ENCODE results near the gene KHSRP.
A peak's percentile ranks its signal among the peaks of the same experiment; 100 is the strongest.
"Not testable (repeated sequence)": the region's sequence is repeated elsewhere in the genome, so short reads cannot be mapped to it uniquely, and the experiment has no call there.

Gene KHSRP

DNA sequence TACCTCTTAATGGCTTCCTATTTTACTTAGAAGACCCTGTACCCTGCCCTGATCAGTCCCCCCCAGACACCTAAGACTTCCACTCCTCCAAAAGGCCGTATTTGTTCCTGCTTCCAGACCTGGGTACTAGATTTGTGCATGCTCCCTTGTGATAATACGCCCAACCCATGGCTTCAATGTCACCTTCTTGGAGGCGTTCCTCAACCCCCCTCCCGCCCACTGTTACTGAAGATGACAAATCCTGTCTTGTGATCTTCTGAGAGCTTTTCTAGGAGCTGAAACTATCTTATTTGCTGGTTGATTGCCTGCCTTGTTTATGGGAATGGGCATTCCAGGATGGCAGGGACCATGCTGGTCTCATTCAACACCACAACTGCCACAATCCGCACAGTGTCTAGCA lies 25.6 kb upstream of the KHSRP start:
- DNase-seq (ENCODE audit: low spot score), result no peak

DNA sequence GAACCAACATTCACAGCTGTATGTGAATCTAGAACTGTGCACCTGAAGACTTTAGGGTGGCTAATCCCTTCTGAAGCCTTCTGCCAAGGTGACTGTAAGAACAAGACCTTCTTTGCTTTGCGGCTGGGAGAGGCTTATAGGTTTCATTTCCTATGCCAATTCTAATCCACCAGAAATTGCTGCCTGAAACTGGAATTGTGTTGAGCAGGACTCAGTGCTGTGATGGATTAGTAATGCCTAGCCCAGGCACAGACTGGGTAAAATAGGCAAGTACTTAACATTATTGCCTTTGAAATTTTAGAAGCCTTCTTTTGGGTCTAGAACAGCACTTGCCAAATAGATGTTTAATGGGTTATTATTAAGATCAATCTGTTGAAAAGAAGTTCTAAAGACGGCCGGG lies 23.4 kb upstream of the KHSRP start:
- DNase-seq (ENCODE audit: low spot score), result no peak

DNA sequence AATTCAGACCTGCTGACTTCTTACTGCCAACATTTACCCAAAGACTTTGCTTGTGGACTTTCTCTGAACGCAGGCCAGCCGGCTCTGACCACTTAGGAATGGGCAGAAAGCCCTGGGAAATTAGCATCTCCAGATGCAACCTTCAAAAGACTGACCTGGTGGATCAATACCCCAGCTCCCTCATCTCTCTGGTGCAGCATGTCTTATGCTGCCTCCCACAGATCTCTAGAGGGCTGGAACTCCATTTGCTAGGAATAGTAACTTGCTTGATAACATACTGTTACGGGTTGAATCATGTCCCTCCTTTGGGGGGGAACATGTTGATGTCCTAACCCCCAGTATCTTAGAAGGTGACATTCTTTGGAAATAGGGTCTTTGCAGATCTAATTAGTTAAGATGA lies 21.8 kb upstream of the KHSRP start:
- DNase-seq (ENCODE audit: low spot score), result no peak

DNA sequence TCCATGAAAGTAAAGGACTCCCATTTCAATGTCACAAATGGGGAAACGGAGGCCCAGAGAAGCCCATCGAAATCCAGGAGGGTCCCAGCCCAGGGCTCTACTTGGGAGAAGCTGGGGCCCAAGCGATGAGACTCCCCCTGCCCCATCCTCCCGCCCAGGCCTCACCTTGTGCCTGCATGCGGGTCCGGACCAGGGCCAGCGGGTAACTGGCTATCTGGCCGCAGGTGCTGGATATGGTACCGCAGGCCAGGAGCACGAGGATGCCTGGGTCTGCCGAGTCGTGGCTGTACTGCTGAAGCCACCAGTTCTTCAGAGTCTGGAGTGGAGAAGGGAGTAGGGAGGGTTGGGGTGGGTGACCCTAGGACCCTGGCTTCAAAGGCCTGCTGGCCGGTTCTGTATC lies 19.4 kb upstream of the KHSRP start:
- DNase-seq (ENCODE audit: low spot score), result no peak

DNA sequence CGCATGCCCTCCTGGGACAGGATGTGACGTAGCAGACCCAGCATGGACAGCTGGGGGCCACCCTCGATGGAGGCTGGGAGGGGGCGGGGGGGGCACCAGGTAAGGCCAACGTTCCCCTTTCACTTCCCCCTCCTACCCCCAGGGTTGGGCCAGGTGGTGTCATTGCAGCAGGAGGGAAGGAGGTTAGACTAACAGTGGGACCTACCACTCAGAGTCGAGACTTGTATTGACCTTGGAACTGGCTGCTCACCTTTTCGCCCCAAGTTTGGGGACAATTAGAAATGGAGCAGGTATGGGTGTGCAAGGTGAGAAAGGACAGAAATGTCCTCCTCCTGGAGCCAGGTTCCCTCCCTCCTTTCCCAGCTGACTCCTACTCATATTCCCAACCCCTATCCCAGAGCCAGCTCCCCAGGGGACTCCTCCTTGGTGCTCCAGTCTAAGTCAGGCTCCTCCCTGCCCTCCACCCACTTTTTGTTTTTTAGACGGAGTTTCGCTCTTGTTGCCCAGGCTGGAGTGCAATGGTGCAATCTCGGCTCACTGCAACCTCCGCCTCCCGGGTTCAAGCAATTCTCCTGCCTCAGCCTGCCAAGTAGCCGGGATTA lies 17.6 kb upstream of the KHSRP start:
- no peak for DNase-seq (ENCODE audit: low spot score)

DNA sequence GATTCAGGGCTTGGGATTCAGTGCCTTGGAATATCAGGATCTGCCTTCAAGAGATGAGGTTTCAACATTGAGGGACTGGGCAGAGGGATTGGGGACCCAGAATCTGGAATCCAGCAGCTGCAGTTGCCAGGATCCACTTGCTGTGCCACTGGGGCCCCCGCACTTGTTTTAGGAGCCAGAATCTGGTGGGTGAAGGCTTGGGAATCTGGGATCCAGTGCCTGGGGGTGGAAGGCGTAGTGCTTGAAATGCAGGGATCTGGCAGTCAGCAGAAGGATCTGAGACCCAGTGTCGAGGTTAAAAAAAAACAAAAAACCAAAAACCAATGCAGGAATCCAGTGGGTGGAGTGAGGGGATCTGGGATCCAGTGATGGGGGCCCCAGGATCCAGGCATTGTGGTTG lies 16.3 kb upstream of the KHSRP start:
- no peak for DNase-seq (ENCODE audit: low spot score)

DNA sequence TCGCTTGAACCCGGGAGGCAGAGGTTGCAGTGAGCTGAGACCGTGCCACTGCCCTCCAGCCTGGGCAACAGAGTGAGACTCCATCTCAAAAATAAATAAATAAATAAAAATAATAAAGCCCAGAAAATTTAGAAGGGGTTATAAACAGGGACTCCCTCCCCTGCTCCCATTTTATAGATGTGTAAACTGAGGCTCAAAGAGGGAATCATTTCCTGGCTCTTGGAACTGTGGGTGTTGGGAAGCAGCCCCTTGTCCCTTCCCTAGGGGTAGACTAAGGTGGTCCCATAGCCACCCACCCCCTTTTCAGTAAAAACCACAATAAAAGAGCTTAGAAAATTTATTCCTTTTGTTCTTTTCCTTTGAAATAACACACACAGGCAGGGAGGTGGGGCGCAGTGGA lies 15.1 kb upstream of the KHSRP start:
- DNase-seq (ENCODE audit: low spot score), result no peak

DNA sequence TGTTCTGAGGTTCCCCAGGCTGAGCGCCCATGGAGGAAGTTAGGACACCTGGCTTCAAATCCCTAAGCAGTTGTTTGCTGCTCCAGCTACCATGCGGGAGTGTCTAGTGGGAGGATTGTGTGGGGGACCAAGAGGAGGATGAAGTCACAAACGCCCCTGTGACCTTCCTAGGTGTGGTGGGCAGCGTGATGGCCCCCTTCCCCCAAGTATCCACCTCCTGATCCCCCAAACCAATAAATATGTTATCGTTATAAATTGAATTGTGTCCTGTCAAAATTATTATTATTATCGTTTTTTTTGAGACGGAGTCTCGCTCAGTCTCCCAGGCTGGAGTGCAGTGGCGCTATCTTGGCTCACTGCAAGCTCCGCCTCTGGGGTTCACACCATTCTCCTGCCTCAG lies 9.1 kb upstream of the KHSRP start, which contains the start of gene SLC25A41:
SLC25A41 (minus strand) TSS at position 101 of the 400 bp plus-strand sequence; CDS start at position 31, 70 bp downstream.
- DNase-seq (ENCODE audit: low spot score), result no peak

DNA sequence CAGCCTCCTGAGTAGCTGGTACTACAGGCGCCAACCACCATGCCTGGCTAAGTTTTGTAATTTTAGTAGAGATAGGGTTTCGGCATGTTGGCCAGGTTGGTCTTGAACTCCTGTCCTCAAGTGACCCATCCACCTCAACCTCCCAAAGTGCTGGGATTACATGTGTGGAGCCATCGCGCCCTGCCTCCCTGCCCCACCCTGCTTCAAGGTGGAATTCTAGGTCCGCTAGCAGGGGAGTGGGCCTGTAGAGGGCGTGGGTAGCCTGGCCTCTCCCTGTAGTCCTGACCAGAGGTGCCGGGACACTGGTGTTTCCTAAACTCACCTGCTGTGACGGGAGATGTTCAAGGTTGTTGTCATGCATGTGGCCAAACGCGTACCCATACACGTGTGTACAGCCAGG lies 8.6 kb upstream of the KHSRP start:
- DNase-seq (ENCODE audit: low spot score), result no peak

DNA sequence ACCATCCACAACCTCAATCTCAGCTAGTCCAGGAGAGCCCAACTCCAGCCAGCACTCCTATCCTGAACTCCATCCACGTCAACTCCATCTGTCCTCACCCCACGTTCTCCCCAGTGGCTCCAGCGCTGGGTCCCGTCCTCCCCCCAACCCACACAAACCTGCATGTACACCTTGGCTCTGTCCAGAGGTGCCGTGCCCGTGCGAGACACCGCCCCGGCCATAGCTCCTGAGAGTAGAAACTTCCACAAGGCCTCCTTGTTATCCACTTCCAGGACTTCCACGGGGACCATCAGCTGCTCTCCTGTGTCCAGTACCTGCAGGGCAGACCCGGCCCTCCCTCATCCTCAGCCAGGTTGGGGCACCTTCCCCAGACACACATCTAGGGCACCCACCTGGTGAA lies 7.3 kb upstream of the KHSRP start:
- no peak for DNase-seq (ENCODE audit: low spot score)

DNA sequence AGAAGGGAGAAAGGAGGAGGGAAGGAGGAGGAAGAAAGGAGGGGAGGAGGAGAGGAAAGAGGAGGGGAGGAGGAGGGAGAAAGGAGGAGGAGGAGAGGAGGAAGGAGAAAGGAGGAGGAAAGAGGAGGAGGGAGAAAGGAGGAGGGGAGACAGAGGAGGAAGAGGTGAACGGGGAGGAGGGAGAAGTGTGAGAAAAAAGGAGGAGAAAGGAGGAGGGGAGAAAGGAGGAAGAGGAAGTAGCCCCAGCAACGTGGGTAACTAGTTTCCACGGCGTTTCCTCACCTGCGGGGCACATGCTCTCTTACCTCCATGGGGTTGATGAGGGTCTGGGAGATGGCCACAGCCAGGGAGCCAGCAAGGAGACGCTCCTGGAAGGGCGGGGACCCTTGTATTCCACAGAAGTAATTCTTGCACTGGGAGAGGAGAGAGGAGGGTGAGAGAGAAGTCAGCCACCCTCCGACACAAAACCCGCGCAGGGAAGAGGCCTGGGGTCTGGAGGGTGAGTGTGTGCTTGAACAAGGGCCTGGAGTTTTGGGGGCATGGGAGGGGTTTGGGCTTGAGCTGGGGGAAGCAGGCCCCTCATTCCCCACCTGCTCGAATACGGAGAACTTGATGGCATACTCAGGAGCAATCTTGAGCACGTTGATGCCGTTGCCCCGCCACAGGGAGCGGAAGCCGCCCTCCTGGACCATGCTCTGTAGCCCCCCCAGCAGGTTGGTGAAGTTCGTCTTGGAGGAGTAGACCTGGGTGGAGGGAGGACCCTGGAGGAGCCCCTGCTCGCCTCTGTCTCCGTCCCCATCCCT lies 5.0 kb upstream of the KHSRP start:
- DNase-seq (ENCODE audit: low spot score), result no peak

DNA sequence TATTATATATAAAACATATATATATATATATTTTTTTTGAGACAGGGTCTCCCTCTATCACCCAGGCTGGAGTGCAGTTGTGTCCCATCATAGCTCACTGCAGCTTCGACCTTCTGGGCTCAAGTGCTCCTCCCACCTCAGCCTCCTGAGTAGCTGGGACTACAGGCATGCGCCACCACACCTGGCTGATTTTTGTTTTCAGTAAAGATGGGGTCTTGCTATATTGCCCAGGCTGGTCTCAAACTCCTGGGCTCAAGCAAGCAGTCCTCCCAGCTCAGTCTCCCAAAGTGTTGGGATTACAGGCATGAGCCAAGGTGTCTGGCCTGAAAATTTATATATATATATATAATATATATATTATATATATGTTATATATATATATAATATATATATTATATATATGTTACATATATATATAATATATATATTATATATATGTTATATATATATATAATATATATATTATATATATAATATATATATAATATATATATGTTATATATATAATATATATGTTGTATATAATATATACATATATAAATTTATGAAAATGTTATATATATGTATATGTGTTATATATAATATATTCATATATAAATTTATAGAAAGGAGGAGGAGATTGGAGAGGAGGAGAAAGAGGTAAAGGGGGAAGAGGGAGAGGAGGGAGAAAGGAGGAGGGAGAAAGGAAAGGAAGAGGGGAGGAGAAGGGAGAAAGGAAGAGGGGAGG lies 4.2 kb upstream of the KHSRP start:
- not testable (repeated sequence) for DNase-seq (ENCODE audit: low spot score)

DNA sequence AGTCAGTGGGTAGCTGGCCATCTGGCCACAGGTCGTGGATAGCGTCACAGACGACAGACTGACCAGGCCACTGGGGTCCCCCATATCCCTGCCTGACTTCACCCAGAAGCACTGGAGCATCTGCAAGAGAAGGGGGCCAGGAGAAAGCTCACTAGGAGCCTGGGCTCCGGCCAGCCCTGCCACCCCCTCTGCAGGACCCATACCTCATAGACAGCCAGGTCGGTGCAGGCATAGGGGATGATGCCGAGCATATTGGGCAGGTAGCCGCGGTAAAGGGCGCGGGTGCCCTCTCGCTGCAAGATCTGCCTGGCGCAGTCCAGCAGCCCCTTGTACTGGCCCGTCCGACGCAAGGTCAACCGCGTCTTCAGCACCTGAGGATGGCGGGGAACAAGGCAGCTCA lies 2.5 kb upstream of the KHSRP start:
- no peak for DNase-seq (ENCODE audit: low spot score)

DNA sequence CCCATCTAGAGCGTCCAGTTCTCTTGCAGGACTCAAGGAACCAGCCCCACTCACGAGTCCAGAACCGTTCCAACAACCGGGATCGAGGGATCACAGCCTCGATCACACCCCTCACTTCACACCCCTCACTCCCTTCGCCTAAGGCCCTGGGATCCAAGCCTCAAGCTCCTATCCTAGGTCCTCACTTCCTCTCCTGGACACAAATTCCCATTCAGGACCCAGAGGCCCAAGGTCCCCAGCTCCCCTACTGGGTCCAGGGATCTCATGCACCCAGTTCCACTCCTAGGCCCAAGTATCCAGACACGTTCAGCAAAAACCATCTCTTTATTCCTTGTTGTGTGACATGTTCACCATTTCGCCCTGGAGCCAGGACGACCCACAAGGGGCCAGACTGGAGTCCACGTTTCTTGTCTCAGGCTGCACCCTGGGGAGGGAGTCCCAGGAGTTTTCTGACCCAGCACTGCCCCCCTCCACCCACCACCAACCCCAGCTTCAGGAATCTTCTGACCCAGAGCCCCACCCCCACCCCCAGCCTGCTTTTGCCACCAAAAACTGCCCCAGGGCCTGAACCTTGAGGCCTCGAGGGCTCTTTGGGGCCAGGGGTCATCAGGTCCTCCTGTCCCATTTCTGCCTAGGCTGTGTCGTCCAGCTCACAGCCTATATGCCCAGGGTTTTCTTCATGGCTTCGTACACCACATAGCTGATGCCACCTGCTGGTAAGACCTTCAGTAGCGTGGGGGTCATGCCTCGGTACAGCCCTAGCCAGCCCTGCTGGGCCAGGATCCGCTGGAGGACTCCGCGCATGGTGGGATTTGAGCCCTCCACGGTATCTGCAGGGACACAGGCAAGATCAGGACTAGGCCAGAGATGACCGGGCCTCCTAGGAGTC lies 1.4 kb upstream of the KHSRP start:
- no peak for DNase-seq (ENCODE audit: low spot score)

DNA sequence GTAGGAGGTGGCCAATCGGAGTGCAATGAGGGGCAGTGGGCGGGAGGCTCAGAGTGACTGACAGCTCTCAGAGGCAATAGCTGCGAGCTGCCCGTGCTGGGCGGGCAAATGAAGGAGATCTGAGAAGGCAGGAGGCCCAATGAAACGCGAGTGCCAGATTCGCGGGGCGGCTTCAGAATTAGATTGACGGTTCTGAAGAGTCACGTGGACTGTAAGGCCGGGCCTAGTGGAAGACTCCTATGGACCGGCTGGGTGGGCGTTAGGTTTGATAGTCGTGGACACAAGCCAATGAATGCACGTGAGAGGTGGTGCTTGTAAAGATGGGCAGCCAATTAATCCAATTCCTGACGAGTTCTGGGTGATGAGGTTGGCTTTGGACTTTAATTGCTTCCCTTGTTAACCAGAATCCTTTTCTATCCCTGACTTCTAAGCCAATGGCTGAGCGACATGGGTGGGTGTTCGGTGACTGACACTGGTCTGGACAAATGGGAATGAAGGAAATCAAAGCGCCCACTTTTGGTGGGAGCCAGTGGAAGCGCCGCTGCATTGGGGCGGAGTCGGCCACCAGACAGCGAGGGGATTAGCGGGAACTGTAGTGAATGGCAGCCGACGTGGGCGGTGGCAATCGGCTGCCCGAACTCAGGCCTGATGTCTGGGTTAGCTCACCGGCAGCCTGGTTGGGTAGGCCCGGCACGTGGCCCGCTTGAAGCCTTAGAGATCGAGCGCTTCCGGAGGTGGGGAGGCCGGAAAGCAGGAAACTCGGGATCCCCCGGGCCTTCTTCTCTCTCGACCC lies 524 bp upstream of the KHSRP start:
- peak; percentile 99 for DNase-seq (ENCODE audit: low spot score)

DNA sequence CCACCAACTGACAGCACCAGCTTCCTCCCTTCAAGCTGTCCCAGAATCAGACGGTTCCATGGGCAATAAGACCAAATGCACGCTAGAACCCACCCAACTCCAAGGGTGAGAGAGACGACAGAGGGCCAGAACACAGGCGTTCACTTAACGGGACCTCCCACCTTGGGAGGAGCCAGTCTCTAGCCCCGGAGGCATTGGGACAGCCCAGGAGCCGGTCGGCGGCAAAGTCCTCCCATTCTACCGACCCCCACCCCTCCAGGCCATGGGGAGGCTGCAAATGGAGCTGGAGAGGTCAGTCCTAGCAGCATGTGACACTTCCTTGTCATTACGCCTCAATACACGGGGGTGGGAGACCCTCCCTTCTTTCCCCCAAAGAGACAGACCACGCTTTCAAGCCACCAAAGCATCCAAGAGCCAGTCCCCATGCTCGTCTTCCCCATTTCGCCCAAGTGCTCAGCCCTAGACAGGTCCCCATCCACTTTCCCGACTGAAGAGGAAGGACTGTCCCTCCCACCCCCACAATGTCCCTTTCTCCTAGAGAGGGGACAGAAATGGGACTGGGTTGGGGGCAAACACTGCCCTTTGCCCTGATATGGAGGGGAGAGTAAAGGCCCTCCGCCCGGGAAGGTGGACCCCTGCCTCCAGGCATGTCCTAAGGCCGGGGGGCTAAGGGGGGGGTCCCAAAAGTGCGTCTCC lies 964 bp downstream of the KHSRP start:
- peak; percentile 79 for DNase-seq (ENCODE audit: low spot score)

DNA sequence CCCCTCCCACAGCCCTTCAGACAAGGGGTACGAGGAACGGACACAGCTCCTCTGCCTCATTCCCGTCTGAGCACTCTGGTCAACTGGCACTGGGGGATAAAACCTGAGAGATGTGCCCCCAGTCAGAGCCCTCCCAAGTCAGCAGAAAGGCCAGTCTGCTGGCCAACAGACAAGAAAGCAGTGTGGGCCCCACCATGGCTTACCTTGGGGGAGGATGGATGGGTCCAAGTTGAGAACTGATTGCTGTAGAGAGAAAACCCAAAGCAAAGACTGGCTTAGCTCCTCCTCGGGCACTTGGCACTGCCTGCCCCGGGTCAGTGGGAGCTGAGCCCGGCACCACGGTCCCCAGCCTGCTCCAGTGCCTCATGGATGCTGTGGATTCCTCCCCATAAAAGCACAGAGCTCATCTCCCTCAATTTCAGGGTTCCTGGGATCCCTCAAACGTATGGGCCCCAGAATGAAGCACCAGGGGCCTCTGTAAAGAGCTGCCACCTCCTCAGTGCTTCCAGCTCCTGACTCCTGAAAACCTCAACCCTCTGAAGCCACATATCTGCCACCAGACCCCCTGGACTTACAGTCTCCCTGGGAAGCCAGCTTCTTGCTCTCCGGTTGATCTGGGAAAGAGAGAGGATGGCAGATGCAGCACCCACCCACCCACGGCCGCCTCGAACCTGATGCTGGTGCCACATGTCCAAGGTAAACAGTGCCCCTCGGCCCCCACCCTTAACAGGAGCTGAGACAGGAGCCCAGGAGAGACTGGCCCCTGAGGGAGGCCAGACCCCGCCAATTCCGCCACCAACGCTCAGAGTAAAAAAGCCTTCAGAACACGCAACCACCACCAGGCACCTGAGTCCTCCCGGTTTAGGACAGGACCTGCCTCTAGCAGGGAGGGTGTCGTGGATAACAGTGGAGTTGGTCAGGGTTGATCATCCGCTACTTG lies 3.3 kb downstream of the KHSRP start:
- DNase-seq (ENCODE audit: low spot score), result peak; percentile 23

DNA sequence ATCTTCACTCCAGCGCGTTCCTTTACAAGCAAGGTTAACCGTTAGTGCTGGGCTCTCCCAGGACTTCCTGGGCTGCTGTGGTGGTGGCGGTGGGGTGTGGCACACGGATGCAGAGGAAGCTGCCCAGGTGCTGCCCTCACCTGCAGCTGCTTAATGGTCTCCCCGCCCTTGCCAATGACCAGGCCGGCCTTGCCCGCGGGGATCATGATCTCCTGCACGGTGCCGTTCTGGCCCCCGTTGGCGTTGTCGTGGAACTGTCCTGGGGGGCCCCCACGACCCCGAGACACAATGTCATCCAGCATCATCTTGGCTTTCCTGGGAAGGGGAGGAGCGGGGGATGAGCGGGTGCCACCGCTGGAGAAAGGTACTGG lies 6.1 kb downstream of the KHSRP start:
- DNase-seq (ENCODE audit: low spot score), result no peak

DNA sequence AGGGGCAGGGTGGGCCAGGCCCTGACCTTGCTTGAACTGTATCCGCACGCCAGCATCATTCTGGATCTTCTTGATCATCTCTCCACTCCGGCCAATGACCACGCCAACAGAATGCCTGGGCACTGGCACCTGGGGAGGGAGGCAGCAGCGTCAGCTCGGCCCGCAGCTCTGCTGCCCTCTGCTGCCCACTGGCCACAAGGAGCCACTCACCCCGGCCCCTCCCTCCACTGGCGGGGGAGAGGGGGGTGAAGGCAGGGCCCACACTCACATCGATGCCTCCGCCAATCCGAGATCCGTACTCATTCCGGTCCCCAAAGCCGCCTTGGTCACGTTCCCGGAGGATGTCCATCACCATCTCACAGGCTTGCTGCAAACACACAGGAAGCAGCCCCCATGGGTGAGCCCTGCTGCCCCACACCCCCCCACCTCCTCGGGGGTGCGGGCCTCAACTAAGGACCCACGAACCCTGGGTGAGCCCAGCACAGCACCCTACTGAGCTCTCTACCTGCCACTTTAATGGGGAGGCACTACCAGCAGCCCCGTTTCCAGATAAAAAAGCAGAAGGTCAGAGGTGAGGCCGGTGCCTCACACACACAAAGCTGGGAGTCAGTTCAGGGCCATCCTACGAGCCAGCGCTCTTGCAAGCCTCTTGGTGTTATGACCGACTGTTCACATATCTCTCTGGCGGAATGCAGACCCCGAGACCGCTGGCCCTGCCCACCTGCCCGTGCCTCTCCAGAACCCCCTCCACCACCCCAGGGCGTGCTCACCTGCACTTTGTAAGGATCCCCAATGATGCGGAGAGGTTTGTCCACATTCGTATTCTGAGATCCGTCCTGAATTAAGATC lies 6.7 kb downstream of the KHSRP start:
- peak; percentile 41 for DNase-seq (ENCODE audit: low spot score)

Data from HuH-7.5 (cell line).